Measurements from ENCODE around the gene OTUD1. TPM values are rescaled to one million over a fixed set of nuclear protein-coding genes. Genes with fewer than 3 reads are reported as not detected.

OTUD1 gene
- total RNA-seq, 2 experiments from 2014 or later = 8.5 to 9.8 TPM

DNA sequence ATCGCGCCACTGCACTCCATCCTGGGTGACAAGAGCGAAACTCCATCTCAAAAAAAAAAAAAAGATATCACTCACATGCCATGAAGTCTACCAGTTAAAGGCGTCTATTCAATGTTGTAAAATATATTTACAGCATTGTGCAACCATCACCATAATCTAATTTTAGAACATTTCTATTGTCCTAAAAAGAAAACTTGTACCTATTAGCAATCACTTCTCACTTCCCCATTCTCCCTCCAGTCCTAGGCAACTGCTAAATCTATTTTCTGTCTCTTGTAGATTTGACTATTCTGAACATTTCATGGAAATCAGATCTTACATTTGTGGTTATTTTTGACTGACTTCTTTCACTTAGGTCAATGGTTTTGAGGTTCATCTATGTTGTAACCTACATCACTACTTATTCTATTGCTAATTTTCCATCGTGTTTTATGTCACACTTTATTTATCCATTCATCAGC is 25.2 kb upstream of the OTUD1 start:
- H3K27me3 Mint-ChIP-seq = peaks cover 3% of the 10 kb centered on the region
- H3K4me3 Mint-ChIP-seq = no peak overlapping the region
- peak overlapping the region; percentile 81 for H3K27ac Mint-ChIP-seq
- H3K36me3 Mint-ChIP-seq = peaks cover 10% of the 10 kb centered on the region
- peaks cover 4% of the 10 kb centered on the region for H3K9me3 Mint-ChIP-seq
- H3K4me1 Mint-ChIP-seq = peaks cover 27% of the 10 kb centered on the region
- DNase-seq = no peak

DNA sequence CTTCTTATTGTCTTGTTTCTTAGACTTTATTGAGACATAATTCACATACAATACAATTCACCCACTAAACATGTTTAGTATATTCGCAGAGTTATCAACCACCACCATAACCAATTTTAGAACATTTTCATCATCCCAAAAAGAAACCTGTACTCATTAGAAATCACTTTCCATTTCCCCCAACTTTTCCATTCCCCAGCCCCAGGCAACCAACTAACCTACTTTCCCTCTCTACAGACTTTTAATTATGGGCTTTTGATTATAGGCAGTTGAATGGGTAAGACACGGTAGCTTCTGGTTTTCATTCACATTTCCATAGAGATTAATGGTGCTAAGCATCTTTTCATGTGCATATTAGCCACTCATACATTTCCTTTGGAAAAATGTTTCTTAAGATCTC is 24.2 kb upstream of the OTUD1 start:
- Mint-ChIP-seq H3K4me1 (peaks cover 27% of the 10 kb centered on the region), H3K4me3 (no peak overlapping the region), H3K27me3 (peaks cover 3% of the 10 kb centered on the region), H3K27ac (peak overlapping the region; percentile 6), H3K36me3 (peaks cover 10% of the 10 kb centered on the region), H3K9me3 (peaks cover 4% of the 10 kb centered on the region)
- DNase-seq = no peak

DNA sequence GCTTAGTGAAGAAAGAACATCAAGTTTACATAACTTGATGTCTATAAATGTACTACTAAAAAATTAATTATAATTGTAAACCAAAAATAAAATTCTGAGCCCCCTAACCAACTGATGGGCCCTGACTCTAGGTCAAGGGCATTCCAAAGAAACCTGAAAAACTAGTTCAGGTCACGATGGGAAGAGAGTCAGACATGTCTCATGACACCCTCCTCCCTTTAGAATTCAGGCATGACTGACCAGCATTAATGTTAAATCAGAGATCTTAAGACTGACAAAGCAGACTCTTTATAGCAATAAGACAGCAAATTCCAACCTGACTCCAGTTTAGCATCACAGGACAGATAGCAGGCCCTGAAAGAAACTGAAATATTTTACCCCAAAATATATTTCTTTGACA is 21.6 kb upstream of the OTUD1 start:
- DNase-seq = no peak
- Mint-ChIP-seq H3K4me1 (peaks cover 24% of the 10 kb centered on the region), H3K9me3 (peaks cover 4% of the 10 kb centered on the region), H3K27me3 (peaks cover 3% of the 10 kb centered on the region), H3K36me3 (peaks cover 8% of the 10 kb centered on the region), H3K4me3 (no peak overlapping the region), H3K27ac (no peak overlapping the region)

DNA sequence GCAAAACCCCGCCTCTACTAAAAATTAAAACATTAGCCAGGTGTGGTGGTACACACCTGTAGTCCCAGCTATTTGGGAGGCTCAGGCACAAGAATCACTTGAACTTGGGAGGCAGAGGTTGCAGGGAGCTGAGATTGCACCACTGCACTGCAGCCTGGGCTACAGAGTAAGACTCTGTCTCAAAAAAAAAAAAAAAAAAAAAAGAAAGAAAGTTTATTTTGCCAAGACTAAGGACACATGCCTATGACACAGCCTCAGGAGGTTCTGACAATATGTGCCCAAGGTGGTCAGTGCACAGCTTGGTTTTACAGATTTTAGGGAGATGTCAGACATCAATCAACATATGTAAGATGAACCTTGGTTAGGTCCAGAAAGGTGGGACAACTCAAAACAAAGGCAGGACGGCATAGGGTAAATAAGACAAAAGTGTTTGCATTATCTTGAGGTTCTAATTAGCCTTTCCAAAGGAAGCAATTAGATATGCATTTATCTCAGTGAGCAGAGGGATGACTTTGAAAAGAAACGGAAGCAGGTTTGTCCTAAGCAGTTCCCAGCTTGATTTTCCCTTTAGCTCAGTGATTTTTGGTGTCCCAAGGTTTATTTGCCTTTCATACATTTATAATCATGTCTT is 20.7 kb upstream of the OTUD1 start:
- Mint-ChIP-seq H3K4me1 (peaks cover 16% of the 10 kb centered on the region), H3K36me3 (peaks cover 5% of the 10 kb centered on the region), H3K9me3 (peaks cover 1% of the 10 kb centered on the region), H3K27me3 (no peaks in the 10 kb centered on the region), H3K4me3 (no peak overlapping the region), H3K27ac (no peak overlapping the region)
- no peak for DNase-seq

DNA sequence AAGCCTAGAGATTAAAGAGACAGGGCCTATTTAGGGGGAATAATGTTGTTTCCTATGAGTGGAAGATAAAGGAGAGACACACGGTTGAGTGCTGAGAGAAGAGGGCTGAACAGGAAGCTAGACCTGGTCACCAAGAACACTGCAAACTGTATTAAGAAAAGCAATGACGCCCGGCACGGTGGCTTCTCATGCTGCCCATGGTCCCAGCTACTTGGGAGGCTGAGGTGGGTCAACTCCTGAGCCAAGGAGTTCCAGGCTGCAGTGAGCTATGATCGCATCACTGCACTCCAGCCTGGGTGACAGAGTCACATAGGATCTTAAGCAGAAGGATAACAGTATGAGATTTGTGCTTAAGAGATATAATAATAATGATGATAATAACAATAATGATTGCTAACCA is 19.7 kb upstream of the OTUD1 start:
- Mint-ChIP-seq H3K36me3 (no peaks in the 10 kb centered on the region), H3K9me3 (no peaks in the 10 kb centered on the region), H3K27me3 (no peaks in the 10 kb centered on the region), H3K4me3 (no peak overlapping the region), H3K27ac (no peak overlapping the region), H3K4me1 (peaks cover 6% of the 10 kb centered on the region)
- no peak for DNase-seq

DNA sequence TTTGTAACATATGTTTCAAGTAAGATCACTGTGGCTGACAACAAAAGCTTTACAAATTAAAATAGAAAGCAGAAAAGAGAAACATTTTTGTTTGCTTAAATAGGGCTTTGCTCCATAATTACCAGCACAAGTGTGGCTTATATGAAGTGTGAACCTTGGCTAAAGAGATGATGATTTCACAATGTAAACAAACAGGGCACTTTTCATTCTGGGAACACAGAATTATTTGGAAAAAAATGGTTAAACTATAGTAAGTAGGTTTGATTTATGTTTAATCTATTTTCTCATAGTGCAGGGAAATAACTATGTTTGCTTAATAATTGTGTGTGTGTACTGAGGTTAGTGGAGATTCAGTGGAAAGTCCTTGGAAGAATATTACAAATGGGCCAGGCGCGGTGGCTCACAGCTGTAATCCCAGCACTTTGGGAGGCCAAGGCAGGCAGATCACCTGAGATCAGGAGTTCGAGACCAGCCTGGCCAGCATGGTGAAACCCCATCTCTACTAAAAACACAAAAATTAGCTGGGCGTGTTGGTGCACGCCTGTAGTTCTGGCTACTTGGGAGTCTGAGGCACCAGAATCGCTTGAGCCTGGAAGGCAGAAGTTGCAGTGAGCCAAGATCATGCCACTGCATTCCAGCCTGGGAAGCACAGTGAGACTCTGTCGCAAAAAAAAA is 19.1 kb upstream of the OTUD1 start:
- H3K4me3 Mint-ChIP-seq = no peak overlapping the region
- no peak for DNase-seq
- no peak overlapping the region for H3K27ac Mint-ChIP-seq
- H3K9me3 Mint-ChIP-seq = no peaks in the 10 kb centered on the region
- H3K4me1 Mint-ChIP-seq = peaks cover 2% of the 10 kb centered on the region
- no peaks in the 10 kb centered on the region for H3K27me3 Mint-ChIP-seq
- no peaks in the 10 kb centered on the region for H3K36me3 Mint-ChIP-seq

DNA sequence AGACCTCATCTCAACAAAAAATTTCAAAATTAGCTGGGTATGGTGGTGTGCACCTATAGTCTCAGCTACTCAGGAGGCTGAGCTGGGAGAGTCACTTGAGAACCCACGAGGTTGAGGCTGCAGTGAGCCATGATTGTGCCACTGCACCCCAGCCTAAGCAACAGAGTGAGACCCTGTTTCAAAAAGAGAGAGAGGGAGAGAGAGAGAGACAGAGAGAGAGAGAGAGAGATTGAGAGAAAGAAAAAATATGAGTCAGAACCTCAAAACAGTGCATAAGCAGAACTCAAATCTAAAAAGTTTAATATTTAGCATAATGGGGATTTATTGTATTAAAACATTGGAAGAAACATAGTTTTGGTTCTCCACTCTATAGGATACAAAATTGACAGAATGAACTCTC is 17.5 kb upstream of the OTUD1 start:
- no peak overlapping the region for H3K27ac Mint-ChIP-seq
- no peak for DNase-seq
- H3K9me3 Mint-ChIP-seq = no peaks in the 10 kb centered on the region
- peaks cover 2% of the 10 kb centered on the region for H3K4me1 Mint-ChIP-seq
- H3K36me3 Mint-ChIP-seq = no peaks in the 10 kb centered on the region
- H3K4me3 Mint-ChIP-seq = no peak overlapping the region
- H3K27me3 Mint-ChIP-seq = no peaks in the 10 kb centered on the region

DNA sequence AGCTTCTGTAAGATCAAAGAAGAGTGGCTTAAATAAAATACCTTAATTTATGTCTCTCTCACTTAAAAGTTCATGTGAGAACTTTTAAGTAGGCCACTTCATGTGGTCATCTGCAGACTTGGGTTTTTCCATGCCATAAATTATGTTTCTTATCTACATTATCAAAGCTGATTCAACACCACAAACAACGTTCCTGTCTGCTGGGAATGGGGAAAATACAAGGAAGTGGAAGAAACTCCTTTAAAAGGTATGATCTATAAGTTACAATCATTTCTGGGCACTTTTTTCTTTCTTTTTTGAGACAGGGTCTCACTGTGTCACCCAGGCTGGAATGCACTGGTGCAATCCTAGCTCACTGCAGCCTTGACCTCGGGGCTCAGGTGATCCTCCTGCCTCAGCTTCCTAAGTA is 16.9 kb upstream of the OTUD1 start:
- H3K9me3 Mint-ChIP-seq = no peaks in the 10 kb centered on the region
- DNase-seq = no peak
- H3K4me3 Mint-ChIP-seq = no peak overlapping the region

DNA sequence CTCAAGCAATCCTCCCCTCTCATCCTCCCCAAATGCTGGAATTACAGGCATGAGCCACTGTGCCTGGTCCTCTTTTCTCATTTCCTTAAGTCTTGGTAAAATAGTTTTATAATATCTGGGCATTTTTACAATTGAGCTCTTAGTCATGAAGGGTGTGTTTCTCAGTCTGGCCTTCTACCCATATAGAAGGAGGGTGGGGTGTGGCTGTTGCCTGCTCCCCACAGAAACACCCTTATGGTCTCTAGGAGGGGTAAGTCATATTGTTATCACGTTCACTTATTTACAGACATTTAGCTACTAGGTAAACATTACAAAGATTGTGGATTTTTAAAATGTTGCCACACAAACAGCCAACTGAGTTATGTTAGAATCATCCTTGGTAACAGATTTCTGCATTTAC is 6.7 kb upstream of the OTUD1 start:
- no peaks in the 10 kb centered on the region for H3K36me3 Mint-ChIP-seq
- H3K4me3 Mint-ChIP-seq = no peak overlapping the region
- H3K27ac Mint-ChIP-seq = no peak overlapping the region
- DNase-seq = no peak
- H3K27me3 Mint-ChIP-seq = peaks cover 5% of the 10 kb centered on the region
- no peaks in the 10 kb centered on the region for H3K9me3 Mint-ChIP-seq
- no peaks in the 10 kb centered on the region for H3K4me1 Mint-ChIP-seq

More for the DNA sequence above, 16.9 kb upstream of the OTUD1 start:
- Mint-ChIP-seq H3K27me3 (no peaks in the 10 kb centered on the region), H3K4me1 (peaks cover 2% of the 10 kb centered on the region), H3K27ac (no peak overlapping the region), H3K36me3 (no peaks in the 10 kb centered on the region)

DNA sequence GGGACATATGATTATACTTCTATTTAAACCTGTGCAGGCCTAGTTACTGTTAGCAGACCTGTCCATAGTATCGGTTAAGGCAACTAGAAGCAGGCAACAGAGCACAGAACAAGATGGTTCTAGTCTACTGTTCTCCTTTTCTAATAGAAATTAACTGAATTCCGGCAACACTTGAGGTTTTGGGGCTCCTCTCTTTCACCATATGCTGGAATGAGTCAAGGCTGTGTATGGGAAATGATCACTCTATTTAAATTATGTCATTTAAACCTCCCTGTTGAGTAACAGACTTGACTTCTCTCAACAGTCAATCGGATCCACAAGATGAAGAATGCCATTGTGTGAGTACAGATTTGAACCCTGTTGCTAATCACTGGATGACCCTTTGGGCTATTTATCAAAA is 6.2 kb upstream of the OTUD1 start:
- Mint-ChIP-seq H3K27me3 (peaks cover 5% of the 10 kb centered on the region), H3K4me3 (no peak overlapping the region), H3K27ac (no peak overlapping the region), H3K4me1 (no peaks in the 10 kb centered on the region), H3K36me3 (no peaks in the 10 kb centered on the region), H3K9me3 (no peaks in the 10 kb centered on the region)
- no peak for DNase-seq

DNA sequence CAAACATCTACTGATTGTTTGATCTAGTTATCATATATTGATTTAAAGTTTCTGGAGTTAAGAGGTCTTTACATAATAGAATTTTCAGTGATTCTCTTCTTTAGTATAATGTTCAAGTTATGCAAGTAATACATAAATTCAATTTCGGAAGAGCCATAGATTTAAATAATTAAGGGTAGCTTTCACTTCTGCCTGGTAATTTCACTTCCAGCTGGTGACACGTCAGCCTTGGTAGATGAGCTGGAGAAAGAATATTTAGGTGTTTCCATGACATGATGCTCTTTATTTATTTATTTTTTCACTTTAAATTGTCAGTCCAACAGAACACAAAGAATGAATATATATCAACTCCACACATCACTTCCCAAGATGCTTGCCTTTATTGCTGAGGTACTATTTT is 5.2 kb upstream of the OTUD1 start:
- DNase-seq = no peak
- no peak overlapping the region for H3K4me3 Mint-ChIP-seq
- no peaks in the 10 kb centered on the region for H3K9me3 Mint-ChIP-seq
- H3K4me1 Mint-ChIP-seq = peaks cover 6% of the 10 kb centered on the region
- no peak overlapping the region for H3K27ac Mint-ChIP-seq
- peaks cover 5% of the 10 kb centered on the region for H3K27me3 Mint-ChIP-seq
- no peaks in the 10 kb centered on the region for H3K36me3 Mint-ChIP-seq

DNA sequence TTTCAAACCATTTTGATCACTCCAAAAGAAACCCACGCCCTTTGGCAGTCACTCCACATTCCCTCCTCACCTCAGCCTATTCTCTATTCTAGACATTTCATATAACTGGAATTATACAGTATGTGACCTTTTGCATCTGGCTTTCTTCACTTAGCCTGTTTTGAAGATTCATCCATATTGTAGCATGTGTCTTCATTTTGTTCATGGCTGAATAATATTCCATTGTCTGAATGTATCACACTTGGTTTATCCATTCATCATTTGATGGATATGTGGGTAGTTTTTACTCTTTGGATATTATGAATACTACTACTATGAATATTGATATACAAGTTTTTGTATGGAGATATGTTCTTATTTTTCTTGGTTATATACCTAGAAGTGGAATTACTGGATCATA is 3.5 kb upstream of the OTUD1 start:
- H3K4me3 Mint-ChIP-seq = no peak overlapping the region

DNA sequence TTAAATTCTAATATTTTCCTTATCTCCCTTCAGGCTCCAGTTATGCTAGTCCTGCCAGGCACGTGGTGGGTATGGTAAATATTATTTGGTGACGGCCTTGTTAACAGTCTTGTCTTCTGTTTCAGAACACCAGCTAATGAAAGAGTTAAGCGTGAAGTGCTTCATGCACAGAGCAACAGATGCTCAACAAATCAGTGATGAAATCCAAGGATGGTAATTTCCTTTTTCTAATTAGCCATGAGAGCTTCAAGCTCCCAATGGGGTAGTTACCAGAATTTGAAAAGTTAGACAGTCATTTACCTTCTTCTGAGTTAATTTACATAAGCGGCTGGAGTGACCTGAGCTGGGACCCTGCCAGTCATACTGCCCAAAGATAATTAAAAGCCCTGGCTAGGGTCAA is 1.9 kb upstream of the OTUD1 start:
- no peak overlapping the region for H3K4me3 Mint-ChIP-seq
- DNase-seq = no peak
- H3K36me3 Mint-ChIP-seq = peaks cover 14% of the 10 kb centered on the region
- H3K9me3 Mint-ChIP-seq = no peaks in the 10 kb centered on the region
- H3K4me1 Mint-ChIP-seq = peaks cover 17% of the 10 kb centered on the region
- no peak overlapping the region for H3K27ac Mint-ChIP-seq
- peaks cover 2% of the 10 kb centered on the region for H3K27me3 Mint-ChIP-seq

More for the DNA sequence above, 3.5 kb upstream of the OTUD1 start:
- H3K36me3 Mint-ChIP-seq = peaks cover 2% of the 10 kb centered on the region
- no peak for DNase-seq
- peaks cover 5% of the 10 kb centered on the region for H3K27me3 Mint-ChIP-seq
- peaks cover 6% of the 10 kb centered on the region for H3K4me1 Mint-ChIP-seq
- no peak overlapping the region for H3K27ac Mint-ChIP-seq
- H3K9me3 Mint-ChIP-seq = no peaks in the 10 kb centered on the region

DNA sequence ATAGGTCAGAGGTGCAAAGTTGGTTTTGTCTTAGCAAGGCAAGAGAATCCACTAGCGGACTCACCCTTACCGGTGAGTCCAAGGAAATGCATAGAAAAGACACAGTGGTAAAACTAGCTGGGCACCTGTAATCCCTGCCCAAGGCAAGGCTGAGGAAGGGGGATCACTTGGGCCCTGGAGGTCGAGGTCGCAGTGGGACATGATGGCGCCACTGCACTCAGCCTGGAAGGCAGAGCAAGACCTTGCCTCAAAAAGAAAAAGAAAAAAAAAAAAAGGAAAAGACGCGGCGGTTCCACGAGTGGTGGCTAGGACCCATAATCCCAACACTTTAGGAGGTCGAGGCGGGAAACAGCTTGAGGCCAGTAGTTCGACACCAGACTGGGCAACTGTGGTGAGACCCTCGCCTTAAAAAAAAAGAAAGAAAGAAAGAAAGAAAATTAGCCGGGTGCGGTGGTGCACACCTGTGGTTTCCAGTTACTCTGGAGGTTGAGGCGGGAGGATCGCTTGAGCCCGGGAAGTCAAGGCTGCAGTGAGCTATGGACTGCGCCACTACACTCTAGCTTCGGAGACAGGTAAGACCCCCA is 820 bp upstream of the OTUD1 start:
- H3K4me1 Mint-ChIP-seq = peaks cover 26% of the 10 kb centered on the region

DNA sequence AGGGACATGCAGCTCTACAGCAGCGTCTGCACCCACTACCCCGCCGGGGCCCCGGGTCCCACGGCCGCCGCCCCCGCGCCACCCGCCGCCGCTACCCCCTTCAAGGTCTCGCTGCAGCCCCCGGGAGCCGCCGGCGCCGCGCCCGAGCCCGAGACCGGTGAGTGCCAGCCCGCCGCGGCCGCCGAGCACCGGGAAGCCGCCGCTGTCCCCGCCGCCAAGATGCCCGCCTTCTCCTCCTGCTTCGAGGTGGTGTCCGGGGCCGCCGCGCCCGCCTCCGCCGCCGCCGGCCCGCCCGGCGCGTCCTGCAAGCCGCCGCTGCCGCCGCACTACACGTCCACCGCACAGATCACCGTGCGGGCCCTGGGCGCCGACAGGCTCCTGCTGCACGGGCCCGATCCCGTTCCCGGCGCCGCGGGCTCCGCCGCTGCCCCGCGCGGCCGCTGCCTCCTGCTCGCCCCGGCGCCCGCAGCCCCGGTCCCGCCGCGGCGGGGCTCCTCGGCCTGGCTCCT is 631 bp downstream of the OTUD1 start:
- H3K27ac Mint-ChIP-seq = no peak overlapping the region
- H3K4me1 Mint-ChIP-seq = peaks cover 30% of the 10 kb centered on the region

More for the DNA sequence above, 820 bp upstream of the OTUD1 start:
- Mint-ChIP-seq H3K9me3 (no peaks in the 10 kb centered on the region), H3K27me3 (no peaks in the 10 kb centered on the region), H3K27ac (peak overlapping the region; percentile 80), H3K4me3 (peak overlapping the region; percentile 77), H3K36me3 (peaks cover 15% of the 10 kb centered on the region)
- DNase-seq = no peak

More for the DNA sequence above, 631 bp downstream of the OTUD1 start:
- Mint-ChIP-seq H3K4me3 (peak overlapping the region; percentile 93), H3K27me3 (no peaks in the 10 kb centered on the region), H3K36me3 (peaks cover 18% of the 10 kb centered on the region), H3K9me3 (no peaks in the 10 kb centered on the region)
- no peak for DNase-seq
